T-helper 2 cell treated with Interferon-gamma antibody and Interleukin-4, amounts not matched to agents 100 ng/mL and 5 ng/mL, for 36 hours (primary cell): ENCODE data around the gene PPP1R11. TPM values are rescaled to one million over a fixed set of nuclear protein-coding genes. Genes with fewer than 3 reads are reported as not detected.
"Not testable (repeated sequence)": the region's sequence is repeated elsewhere in the genome, so short reads cannot be mapped to it uniquely, and the experiment has no call there.

ENCODE experiments used
- intact Hi-C: fragments of 100-400 bp; cut with micrococcal nuclease; formaldehyde crosslinking; loops from one replicate; pipeline ENCODE4 v1.15.1; 2023
- total RNA-seq: library from RNA; stranded (reverse); gene quantifications from 2 replicates; pipeline ENCODE4 v1.2.3, GENCODE V29; 2022

The PPP1R11 gene
- 57.0 and 59.6 TPM in 2 replicates for total RNA-seq

- intact Hi-C loops = loop anchor here (1.0 to 10.0 kb wide), 5 partner anchors 35 to 362 kb away; partner anchors contain the start of genes TRIM26 and TRIM39
Observed at GRCh38 chr6:30066577-30067459, at the start of gene PPP1R11. PPP1R11 (plus strand) TSS chr6:30067198; CDS start chr6:30067411, 213 bp downstream.

- intact Hi-C loops = no loop called here
Observed at GRCh38 chr6:30019819-30020218, 47.2 kb upstream of the PPP1R11 start.

- intact Hi-C loops = no loop called here
Observed at GRCh38 chr6:30020626-30021025, 46.4 kb upstream of the PPP1R11 start.

GRCh38 chr6:30022189-30022588, 44.8 kb upstream of the PPP1R11 start:
- intact Hi-C loops = no loop called here

- intact Hi-C loops = not testable (repeated sequence)
Observed at GRCh38 chr6:30022712-30023111, 44.3 kb upstream of the PPP1R11 start.

- intact Hi-C loops = no loop called here
Observed at GRCh38 chr6:30025186-30025585, 41.8 kb upstream of the PPP1R11 start.

GRCh38 chr6:30029588-30029987, 37.4 kb upstream of the PPP1R11 start:
- intact Hi-C loops = no loop called here

- intact Hi-C loops = no loop called here
Observed at GRCh38 chr6:30031381-30031780, 35.6 kb upstream of the PPP1R11 start.

- intact Hi-C loops = not testable (repeated sequence)
Observed at GRCh38 chr6:30033440-30033839, 33.6 kb upstream of the PPP1R11 start.

- intact Hi-C loops = no loop called here
Observed at GRCh38 chr6:30035784-30036183, 31.2 kb upstream of the PPP1R11 start.

GRCh38 chr6:30037182-30037788, 29.7 kb upstream of the PPP1R11 start:
- intact Hi-C loops = no loop called here

GRCh38 chr6:30041221-30041620, 25.8 kb upstream of the PPP1R11 start:
- intact Hi-C loops = no loop called here

- intact Hi-C loops = no loop called here
Observed at GRCh38 chr6:30041821-30042220, 25.2 kb upstream of the PPP1R11 start.

- intact Hi-C loops = no loop called here
Observed at GRCh38 chr6:30042476-30042875, 24.5 kb upstream of the PPP1R11 start.

- intact Hi-C loops = no loop called here
Observed at GRCh38 chr6:30042914-30043313, 24.1 kb upstream of the PPP1R11 start.

GRCh38 chr6:30043744-30044143, 23.3 kb upstream of the PPP1R11 start:
- intact Hi-C loops = no loop called here

GRCh38 chr6:30044630-30045029, 22.4 kb upstream of the PPP1R11 start:
- intact Hi-C loops = no loop called here

- intact Hi-C loops = no loop called here
Observed at GRCh38 chr6:30047220-30047619, 19.8 kb upstream of the PPP1R11 start.

GRCh38 chr6:30053682-30054081, 13.3 kb upstream of the PPP1R11 start:
- intact Hi-C loops = no loop called here

GRCh38 chr6:30055513-30055912, 11.5 kb upstream of the PPP1R11 start:
- intact Hi-C loops = no loop called here

- intact Hi-C loops = loop anchor here (1.0 to 10.0 kb wide), 6 partner anchors 86 to 657 kb away; partner anchors contain the start of genes HLA-A and MDC1
Observed at GRCh38 chr6:30060606-30061091, 6.3 kb upstream of the PPP1R11 start.
